NCI-H2029 treated with DMSO at 0.1 percent for 48 hours (cell line): ENCODE data around the gene APCDD1.
"Not testable (repeated sequence)": the region's sequence is repeated elsewhere in the genome, so short reads cannot be mapped to it uniquely, and the experiment has no call there.

ENCODE experiments used
- DNase-seq: peaks from one replicate; lab custom pipeline; 2025; lab: John Stamatoyannopoulos, UW

The APCDD1 gene

DNA sequence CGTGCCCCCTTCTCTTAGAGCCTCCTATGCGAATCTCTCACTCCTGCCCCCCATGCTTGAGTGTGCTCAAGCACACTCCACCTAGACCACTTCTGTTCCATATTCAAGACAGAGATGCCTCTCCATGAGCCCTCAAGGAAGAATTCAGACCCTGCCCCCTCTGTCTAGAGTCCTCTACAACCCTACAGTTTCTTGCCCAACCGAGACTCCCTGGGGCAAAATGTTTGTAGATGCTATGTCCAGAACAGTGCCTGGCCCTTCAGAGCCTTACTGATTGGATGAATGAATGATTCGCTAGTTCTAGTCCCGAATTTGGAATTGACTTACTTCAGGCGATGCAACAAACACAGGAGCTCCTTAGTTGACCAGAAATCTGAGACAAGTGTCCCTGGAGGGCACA is 8.7 kb downstream of the APCDD1 start:
- no peak for DNase-seq

DNA sequence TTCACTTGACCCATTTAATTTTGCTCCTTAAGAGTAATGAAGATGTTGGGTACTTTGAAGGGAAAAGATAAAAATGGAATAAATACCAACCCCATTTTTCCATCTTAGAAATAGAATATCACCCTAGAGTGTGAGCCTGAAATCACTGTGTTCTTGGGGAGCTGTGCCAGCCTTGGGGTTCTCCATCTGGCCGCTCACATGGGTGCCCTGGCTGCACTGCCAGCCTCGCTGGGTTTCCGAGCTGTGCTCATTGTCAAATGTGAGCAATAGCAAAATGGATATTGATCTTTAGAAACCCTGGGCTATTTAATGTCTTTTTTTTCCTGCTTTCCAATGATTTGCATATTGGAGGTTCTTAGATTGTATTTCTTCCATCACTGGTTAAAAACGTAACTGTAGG is 9.3 kb downstream of the APCDD1 start:
- no peak for DNase-seq

DNA sequence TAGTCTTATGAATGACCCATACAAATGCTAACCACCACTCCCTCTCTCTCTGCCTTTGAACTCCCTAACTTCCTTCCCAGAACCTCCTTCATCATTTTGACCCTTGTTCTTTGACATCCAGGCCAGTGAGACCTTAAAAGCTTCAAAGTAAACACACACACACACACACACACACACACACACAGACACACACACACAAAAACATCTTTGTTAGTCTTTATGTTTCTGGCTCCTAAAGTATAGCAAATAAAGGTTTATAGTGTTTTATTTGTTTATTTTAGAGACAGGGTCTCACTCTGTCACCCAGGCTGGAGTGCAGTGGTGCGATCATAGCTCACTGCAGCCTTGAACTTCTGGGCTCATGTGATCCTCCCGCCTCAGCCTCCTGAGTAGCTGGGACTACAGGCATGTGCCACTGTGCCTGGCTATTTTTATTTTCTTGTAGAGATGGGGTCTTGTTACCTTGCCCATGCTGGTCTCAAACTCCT is 9.8 kb downstream of the APCDD1 start:
- not testable (repeated sequence) for DNase-seq

DNA sequence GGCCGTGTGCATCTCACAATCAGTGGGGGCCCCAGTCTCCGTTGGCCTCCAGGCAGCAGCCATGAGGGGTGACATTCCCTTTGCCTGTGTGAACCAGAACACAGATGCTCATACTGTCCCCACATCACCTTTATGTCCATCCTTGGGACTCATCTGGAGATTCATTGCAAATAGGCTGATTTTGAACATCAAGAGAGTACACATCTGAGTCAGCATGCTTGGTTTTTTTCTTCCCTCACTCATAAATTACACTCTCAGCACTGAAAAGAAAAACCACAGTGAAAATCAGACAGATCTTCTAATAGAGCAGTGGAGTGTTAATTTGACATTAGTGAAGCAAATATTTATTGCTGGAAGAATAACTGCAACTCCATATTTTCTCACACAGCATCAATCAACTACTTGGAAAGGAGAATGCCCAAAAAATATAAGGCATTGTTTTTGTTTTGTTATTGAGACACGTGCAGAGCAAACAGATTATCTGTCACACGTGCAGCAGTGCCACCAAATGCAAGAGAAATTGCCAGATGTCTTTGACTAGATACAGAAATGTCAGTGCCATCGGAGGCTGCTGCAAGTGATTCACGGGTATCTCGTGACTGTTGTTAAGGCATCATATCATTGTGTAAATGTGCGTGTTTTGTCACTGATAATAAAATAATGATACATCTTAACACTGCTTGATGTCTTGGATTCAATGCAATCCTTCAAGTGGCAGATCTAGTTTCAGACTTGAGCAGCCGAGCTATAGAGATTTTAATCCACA is 10.9 kb downstream of the APCDD1 start:
- DNase-seq = no peak

DNA sequence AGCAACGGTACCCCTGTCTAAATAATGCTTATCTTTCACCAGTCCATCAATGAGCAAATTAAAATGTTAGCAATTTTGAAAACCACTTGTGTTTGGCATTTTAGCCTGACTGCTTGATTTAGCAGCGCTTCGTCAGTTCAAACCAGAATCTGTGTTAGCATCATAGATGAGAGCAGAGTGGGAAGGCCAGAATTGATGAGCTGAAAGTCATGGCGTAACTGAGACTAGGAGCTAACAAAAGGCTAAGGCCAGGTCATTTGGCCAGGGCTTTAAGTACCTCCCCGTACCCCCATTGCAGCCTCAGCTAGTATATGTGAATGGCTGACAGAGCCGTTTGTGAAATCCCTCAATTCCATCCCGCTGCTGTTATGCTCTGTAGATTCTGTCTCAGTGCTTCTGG is 16.0 kb downstream of the APCDD1 start:
- no peak for DNase-seq

DNA sequence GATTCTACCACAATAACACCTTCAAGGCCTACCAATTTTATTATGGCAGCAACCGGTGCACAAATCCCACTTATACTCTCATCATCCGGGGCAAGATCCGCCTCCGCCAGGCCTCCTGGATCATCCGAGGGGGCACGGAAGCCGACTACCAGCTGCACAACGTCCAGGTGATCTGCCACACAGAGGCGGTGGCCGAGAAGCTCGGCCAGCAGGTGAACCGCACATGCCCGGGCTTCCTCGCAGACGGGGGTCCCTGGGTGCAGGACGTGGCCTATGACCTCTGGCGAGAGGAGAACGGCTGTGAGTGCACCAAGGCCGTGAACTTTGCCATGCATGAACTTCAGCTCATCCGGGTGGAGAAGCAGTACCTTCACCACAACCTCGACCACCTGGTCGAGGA is 17.1 kb downstream of the APCDD1 start:
- DNase-seq = no peak

DNA sequence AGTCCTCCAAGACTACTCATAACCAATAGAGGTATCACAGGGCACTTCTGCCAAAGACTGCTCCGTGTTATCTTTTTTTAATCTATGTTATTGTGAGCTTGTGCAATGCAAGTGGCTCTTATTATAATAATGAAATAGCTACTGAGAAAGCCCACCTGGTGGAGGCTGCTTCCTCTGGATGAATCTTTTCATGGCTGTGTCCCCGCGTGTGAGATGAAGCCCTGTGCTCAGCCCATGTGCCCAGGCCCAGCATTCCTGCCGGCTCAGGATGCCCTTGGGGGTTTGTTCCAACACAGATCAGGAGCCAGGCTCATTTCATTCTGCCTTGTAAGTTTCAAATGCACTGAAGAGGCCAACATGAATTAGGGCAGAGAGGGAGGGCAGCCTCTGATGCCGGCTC is 18.7 kb downstream of the APCDD1 start:
- DNase-seq = no peak

DNA sequence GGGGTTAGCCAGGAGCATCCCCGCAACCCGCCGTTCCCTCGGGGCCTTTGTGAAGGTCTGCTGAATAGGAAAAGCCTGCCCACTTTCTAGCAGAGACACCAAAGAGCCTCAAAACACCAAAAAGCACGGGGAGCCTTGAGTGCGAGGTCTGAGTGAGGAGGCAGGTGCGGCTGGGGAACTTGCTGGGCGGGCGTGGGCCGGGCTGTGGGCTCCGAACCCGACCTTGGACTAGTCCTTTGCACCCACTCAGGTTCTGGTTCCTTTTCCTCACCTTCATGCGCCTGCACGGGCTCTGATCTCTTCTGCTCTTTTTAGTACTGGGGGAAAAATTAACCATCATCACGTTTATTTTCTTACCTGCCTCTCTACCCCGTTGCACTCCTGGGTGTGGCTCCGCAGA is 19.9 kb downstream of the APCDD1 start:
- no peak for DNase-seq

DNA sequence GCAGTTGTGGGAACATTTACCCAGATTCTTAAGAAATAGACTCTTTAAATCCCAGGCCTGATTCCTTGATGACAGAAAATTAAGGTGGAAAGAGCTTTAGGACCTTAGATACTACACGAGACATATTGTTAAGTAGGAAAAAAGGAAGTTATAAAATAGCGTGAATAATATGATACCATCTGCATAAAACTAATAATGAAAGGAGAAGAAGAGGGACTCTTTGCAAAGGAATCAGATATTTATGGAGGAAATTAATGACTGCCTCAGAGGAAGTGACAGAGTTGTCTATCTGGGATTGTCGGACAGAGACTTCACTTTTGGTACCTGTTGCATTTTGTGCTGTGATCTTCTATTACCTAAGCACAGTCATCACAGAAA is 20.8 kb downstream of the APCDD1 start:
- no peak for DNase-seq

DNA sequence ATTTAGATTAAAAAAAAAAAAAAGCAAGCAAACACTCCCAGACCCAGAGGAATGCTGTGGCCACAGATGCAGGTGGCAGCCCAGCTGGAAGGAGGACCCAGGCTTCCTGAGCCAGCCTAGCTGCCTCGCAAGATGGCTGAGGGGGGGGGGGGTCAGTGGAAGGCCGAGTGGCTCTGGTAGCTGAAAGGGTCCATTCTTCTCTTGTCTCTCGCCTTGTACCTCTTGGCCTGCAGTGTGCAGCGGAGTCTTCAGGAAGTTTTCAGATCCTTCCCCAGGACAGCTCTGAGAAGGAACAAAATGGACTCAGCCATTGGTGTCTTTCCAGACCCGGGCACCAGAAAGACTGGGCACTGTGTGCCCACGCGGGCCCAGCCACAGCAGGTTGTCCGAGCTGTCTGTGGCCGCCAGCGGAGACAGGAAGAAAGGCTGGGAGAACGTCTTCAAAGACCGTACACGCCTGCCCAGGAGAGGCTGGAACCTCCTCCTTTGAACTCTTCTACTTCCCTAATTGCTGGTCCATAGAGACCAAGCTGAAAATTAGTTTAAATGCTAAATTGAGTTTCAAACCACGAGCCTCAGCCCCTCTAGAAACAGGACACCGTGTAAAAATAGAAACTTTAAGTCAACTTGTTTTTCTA is 21.3 kb downstream of the APCDD1 start:
- DNase-seq = no peak

DNA sequence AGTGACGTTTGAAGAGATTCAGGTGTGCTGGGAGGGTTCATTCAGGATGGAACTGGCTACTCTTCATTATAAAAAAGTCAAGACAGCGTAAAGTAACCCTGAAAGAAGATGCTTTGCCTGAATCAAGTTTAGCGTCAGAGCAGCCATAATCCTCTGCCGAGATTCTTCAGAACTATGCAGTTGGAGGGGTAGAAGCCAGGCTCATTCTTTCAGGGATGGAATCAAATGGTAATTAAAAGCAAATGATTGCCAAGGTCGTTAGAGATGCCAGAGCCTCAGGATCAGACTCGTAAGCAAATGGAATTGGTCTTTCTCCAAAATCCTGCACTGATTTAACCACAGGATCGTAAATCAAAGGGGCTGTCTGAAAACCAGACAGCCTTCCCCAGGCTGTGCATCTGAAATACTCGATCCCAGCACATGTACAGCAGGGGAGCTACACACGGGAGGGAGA is 21.9 kb downstream of the APCDD1 start:
- DNase-seq = no peak

DNA sequence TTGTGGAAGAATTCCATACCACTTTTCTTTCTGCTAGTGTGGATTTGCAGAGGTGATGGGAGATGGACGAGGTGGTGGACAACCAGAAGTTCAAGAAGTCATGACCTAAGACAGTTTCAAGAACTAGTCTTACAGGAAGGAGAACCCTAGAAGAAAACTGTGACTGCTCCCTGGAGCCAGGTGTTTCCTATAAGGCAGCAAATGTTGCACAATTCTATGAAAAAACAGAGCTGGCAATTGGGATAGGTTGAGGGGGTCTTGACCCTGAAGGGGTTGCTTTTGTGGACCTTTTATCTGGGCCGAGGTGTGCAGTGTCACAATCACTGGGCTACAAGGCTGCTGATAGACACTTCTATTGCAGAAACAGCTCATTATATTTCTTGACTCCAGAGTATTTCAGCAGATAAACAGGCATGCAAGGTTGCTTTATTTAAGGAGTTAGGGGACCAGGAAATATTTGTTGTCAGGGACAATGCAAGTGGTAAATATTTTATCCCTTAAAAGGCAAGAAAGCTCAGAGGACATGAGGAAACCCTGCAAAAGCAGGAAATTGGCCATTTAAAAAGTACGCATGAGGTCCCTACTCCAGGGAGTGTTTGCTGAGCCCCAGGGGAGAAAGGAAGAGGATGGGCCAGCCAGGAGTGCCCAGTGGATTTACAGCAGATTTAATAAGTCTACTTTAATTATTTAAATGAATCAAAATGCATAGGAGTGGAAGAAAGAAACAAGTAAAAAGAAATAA is 22.9 kb downstream of the APCDD1 start:
- DNase-seq = no peak

DNA sequence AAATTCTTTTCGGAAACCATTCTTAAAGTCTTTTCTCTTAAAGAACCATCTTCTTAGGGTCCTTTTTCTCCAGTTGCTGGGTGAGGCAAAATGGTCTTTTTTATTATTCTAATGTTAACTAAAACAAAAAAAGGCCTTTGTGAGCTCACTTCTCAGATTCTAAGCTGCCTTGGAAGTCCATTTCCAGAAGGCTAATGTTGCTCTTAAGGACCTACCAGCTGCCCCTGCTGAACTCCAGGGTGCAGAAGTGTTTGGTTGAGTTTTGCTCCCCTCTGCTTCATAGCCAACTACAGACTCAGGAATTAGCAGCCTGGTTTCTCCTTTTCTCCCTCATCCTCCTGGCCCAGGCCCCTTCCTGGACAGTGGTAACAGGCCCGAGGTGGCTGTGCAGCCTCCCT is 23.4 kb downstream of the APCDD1 start:
- no peak for DNase-seq

DNA sequence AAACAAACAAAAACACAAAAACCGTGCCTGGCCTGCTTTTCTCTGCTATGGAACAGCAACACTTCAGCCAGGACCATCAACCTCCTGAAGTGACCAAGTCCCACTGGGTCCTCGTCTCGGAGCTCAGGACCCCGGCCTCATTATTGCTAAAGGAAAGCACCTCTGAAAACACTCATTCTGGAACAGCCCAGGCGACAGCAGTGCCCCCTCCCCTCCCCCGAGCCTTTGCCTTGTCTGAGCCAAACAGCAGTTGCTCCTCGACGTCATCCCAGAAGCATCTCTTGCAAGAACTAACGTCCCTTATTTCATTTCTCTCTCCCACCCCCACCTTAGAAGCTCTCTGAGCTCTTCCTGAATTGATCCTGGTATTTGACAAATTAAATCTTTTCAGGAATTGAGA is 27.4 kb downstream of the APCDD1 start:
- DNase-seq = no peak

DNA sequence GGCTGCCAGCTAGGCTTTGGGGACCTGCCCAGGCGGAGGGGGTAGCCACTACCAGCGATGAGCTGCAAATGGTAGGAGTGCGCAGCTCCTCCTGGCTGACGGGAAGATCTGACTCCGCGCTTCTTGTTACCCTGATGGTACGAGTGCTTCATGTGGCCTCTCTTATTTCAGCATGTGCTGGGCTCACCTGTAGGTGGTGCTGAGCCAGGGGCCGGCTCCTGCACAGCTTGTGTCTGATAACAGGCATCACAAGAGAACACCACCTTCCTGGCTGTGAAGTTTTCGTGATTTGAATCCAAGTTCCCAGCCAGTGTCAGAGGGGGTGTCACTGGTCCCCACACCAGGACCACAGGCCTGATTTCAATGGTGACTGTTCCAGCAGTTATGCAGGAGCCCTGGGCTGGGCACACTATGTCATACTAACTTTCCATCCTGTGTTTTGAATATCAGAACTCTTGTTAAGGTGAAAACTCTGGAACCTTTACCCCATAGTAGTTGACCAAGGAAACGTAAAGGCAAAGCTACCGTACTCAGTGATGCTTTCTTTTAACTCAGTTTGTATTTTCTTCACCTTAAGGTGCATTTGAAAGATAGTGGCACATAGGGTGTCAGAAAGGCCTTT is 28.0 kb downstream of the APCDD1 start:
- no peak for DNase-seq

DNA sequence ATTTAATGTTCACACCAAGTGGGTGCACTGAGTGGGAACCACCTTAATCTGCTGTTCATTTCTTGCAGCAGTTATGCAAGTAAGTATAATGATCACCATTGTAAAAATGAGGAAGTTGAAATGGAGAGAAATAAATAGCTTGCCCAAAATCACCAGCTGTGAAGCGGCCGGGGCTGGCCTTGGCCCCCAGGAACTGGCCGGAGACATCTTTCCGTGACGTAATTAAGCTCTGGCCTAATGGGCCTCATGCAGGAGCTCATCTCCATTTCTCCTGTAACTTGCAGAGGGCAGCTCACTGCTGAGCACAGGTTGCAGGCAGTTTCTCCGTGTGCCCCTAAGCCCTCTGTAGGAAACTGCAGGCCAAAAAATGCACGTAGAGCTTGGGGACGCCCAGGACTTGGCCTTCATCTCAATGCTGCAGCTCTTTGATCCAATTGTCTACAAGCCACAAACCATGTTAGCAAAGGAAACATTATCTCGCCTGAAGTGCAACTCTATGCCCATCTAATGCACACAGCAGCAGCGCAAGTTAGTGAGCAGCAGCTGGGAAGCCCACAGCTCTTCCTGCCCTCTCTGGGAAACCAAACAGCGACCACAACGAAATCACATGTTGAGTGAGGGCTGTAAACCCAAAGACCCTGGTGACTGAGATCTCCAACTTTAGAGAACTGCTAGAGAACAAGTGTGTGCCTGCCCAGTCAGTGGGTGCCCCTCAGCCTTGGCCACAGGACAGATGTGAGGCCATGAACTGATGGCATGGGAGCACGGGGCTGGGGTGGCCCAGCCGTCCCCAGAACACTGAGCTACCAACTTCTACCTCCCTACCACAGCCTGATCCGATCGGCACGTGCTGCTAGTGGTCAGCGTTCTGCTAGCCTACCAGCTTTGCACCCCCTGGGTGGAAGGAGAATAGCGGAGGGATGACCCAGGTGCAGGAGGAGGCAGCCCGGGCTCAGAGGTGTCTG is 28.8 kb downstream of the APCDD1 start:
- no peak for DNase-seq

DNA sequence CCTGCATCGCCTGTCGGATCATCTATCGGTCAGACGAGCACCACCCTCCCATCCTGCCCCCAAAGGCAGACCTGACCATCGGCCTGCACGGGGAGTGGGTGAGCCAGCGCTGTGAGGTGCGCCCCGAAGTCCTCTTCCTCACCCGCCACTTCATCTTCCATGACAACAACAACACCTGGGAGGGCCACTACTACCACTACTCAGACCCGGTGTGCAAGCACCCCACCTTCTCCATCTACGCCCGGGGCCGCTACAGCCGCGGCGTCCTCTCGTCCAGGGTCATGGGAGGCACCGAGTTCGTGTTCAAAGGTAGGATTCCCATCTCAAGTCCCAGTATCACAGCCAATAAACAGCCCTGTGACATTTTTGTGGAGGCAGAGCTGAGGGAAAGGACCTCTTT is 31.0 kb downstream of the APCDD1 start:
- DNase-seq = no peak

DNA sequence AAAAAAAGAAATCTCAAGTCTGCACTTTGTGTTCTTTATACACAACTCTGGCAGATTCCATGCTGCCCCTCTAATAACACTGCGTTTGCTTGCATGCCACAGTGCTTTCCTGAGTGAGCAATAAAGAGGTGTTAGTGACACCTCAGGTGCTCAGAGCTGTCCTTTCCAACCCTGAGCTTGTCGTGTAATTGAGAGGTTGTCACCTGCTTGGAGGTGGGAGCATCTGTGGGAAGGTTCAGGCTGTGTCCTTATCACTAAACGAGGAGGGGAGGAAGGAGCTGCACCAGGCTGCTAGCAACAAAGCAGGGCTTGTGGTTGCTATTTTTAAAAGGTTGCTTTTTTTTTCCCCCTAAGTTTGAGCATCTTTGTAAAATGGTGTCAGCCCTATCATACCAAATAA is 31.9 kb downstream of the APCDD1 start:
- no peak for DNase-seq

DNA sequence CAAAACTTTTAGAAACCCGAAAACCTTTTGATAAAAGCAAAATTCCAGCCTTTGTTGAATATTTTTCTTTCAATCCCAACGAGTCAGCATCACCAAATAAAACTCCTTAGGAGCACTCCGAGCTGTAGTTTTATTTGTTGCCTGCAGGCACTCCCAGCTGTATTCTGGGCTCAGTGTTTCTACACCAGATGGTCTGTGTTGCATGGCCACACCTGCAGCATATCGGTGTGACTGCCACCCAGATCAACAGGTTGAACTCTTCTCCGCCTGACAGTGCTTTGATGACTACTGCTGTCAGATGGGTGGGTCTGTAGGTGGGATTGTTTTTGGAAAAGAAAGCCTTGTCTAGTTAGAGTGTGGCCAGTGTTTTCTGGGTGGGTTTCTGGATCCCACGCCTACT is 32.7 kb downstream of the APCDD1 start:
- DNase-seq = no peak

DNA sequence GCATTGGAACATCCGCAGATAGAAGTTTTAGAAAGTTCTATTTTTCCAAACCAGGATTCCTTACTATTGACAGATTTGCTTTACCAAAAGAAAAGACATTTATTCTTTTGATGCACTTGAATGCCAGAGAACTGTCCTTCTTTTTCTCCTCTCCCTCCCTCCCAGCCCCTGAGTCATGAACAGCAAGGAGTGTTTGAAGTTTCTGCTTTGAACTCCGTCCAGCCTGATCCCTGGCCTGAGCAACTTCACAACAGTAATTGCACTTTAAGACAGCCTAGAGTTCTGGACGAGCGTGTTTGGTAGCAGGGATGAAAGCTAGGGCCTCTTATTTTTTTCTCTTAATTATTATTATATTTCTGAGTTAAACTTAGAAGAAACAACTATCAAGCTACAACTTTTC is 33.6 kb downstream of the APCDD1 start:
- no peak for DNase-seq

DNA sequence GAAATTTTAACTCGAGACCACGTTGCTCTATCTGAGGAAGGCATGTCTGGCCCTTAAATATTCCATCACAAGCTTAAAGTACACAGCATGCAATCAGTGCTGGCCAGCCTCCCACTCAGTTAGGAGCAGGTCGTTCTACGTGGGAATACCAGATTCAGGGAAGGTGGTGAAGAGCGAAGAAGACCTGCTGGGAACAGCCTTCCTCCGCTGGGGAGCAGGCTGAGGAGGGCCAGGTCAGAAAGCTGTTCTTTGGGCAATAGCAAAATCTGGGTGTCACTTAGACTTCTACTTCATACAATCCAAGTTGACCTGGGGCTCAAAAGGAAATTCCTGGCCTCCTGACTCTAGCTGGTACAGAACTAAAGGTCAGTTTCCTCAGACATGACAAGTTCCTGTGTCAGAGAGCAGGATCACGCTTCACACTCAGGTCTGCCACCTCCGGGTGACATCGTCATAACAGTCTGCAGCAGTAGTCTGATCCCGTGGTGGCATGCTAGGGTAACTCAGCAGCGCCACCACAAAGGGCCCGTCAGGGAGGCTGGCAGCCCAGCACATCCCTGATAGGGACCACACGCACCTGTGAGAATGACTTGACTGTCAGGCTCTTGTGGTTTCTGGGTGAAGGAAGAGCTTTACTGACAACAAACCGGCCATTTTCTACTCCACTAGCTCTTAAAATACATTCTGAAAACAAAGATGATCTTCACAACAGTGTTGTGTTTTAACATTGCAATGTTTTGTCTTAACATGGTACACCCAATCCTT is 36.1 kb downstream of the APCDD1 start:
- DNase-seq = no peak
